ENCODE measurements around the gene CCDC171.

DNA sequence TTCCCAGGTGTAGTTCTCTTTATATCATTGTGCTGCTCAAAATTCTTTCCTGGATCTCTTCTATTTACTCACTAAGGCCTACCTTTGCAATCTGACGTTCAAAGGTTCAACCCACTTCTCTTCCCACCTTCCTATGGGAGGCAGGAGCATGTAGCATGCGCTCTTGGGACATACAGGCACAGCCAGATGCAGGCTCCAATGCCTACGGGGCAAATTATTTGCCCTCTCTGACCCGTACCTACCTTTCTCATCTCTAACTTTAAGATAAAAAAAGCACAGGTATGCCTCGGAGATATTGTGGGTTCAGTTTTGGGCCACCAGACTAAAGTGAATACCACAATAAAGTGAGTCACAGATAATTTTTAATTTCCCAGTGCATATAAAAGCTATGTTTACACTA, 460.5 kb downstream of the CCDC171 start:
- TF ChIP-seq, protein P1, sequence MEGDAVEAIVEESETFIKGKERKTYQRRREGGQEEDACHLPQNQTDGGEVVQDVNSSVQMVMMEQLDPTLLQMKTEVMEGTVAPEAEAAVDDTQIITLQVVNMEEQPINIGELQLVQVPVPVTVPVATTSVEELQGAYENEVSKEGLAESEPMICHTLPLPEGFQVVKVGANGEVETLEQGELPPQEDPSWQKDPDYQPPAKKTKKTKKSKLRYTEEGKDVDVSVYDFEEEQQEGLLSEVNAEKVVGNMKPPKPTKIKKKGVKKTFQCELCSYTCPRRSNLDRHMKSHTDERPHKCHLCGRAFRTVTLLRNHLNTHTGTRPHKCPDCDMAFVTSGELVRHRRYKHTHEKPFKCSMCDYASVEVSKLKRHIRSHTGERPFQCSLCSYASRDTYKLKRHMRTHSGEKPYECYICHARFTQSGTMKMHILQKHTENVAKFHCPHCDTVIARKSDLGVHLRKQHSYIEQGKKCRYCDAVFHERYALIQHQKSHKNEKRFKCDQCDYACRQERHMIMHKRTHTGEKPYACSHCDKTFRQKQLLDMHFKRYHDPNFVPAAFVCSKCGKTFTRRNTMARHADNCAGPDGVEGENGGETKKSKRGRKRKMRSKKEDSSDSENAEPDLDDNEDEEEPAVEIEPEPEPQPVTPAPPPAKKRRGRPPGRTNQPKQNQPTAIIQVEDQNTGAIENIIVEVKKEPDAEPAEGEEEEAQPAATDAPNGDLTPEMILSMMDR (IDR thresholded peaks at IDR 0.05) = no peak
- TF ChIP-seq POLR2AphosphoS5 (IDR thresholded peaks at IDR 0.05) = no peak

Data from suprapubic skin (tissue), 3 donors.